ENCODE data around the gene IFI27L1. TPM values are rescaled to one million over a fixed set of nuclear protein-coding genes. Genes with fewer than 3 reads are reported as not detected.

Gene IFI27L1
- total and polyA plus RNA-seq, 2 experiments from 2014 or later, result 9.7 to 28.6 TPM

DNA sequence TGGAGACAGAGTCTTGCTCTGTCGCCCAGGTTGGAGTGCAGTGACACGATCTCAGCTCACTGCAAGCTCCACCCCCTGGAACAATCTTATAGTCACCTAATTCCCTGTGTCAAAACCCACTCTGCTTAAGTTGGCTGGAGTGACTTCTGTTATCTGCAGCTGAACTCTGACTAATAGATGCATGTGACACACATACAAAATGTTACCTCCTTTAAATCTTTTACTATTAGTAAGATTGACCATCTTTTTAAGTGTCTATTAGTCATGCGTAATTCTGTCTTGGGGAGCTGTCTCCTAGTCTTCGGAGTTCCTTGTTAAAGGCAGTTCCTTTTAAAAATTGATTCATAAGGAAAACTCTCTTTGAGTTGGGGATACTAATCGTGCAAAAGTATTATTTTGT, 7.4 kb downstream of the IFI27L1 start (continued):
- no peak for TF ChIP-seq ETS1 (IDR thresholded peaks at IDR 0.05)

DNA sequence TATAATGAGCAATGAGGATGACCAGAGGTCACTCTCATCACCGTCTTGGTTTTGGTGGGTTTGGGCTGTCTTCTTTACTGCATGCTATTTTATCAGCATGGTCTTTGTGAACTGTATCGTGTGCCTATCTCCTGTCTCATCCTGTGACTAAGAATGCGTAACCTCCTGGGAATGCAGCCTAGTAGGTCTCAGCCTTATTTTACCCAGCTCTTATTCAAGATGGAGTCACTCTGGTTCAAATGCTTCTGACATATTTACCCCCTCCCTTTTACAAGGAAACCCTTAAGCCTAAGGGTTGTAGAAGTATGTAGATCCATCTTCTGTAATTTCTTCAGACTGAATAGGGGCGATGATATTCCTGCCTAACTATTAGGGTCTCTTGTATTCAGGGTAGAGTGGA, 8.4 kb downstream of the IFI27L1 start:
- H3K27me3 ChIP-seq (ENCODE audit: insufficient read depth), result no peaks in the 10 kb centered on the region
- no peaks in the 10 kb centered on the region for H3K79me2 ChIP-seq (replicated peaks; ENCODE audit: insufficient read depth)
- H3K4me3 Mint-ChIP-seq, result no peak overlapping the region
- no peaks in the 10 kb centered on the region for H3K9me2 ChIP-seq (ENCODE audit: insufficient read depth)
- TF ChIP-seq EZH2 (IDR thresholded peaks at IDR 0.05; ENCODE audit: low read depth, unreplicated experiment) (no peak), EZH2phosphoT487 (IDR thresholded peaks at IDR 0.05; ENCODE audit: unreplicated experiment) (no peak), NANOG (IDR thresholded peaks at IDR 0.05; ENCODE audit: borderline replicate concordance) (no peak), CREB1 (CRISPR knock-in tag; IDR thresholded peaks at IDR 0.05; ENCODE audit: low read depth) (no peak), JUNB (IDR thresholded peaks at IDR 0.05; ENCODE audit: unreplicated experiment) (no peak), POLR2AphosphoS5 (IDR thresholded peaks at IDR 0.05; ENCODE audit: low read depth) (no peak), ZNF114 (CRISPR knock-in tag; IDR thresholded peaks at IDR 0.05) (no peak)
- TF ChIP-seq, protein P1, sequence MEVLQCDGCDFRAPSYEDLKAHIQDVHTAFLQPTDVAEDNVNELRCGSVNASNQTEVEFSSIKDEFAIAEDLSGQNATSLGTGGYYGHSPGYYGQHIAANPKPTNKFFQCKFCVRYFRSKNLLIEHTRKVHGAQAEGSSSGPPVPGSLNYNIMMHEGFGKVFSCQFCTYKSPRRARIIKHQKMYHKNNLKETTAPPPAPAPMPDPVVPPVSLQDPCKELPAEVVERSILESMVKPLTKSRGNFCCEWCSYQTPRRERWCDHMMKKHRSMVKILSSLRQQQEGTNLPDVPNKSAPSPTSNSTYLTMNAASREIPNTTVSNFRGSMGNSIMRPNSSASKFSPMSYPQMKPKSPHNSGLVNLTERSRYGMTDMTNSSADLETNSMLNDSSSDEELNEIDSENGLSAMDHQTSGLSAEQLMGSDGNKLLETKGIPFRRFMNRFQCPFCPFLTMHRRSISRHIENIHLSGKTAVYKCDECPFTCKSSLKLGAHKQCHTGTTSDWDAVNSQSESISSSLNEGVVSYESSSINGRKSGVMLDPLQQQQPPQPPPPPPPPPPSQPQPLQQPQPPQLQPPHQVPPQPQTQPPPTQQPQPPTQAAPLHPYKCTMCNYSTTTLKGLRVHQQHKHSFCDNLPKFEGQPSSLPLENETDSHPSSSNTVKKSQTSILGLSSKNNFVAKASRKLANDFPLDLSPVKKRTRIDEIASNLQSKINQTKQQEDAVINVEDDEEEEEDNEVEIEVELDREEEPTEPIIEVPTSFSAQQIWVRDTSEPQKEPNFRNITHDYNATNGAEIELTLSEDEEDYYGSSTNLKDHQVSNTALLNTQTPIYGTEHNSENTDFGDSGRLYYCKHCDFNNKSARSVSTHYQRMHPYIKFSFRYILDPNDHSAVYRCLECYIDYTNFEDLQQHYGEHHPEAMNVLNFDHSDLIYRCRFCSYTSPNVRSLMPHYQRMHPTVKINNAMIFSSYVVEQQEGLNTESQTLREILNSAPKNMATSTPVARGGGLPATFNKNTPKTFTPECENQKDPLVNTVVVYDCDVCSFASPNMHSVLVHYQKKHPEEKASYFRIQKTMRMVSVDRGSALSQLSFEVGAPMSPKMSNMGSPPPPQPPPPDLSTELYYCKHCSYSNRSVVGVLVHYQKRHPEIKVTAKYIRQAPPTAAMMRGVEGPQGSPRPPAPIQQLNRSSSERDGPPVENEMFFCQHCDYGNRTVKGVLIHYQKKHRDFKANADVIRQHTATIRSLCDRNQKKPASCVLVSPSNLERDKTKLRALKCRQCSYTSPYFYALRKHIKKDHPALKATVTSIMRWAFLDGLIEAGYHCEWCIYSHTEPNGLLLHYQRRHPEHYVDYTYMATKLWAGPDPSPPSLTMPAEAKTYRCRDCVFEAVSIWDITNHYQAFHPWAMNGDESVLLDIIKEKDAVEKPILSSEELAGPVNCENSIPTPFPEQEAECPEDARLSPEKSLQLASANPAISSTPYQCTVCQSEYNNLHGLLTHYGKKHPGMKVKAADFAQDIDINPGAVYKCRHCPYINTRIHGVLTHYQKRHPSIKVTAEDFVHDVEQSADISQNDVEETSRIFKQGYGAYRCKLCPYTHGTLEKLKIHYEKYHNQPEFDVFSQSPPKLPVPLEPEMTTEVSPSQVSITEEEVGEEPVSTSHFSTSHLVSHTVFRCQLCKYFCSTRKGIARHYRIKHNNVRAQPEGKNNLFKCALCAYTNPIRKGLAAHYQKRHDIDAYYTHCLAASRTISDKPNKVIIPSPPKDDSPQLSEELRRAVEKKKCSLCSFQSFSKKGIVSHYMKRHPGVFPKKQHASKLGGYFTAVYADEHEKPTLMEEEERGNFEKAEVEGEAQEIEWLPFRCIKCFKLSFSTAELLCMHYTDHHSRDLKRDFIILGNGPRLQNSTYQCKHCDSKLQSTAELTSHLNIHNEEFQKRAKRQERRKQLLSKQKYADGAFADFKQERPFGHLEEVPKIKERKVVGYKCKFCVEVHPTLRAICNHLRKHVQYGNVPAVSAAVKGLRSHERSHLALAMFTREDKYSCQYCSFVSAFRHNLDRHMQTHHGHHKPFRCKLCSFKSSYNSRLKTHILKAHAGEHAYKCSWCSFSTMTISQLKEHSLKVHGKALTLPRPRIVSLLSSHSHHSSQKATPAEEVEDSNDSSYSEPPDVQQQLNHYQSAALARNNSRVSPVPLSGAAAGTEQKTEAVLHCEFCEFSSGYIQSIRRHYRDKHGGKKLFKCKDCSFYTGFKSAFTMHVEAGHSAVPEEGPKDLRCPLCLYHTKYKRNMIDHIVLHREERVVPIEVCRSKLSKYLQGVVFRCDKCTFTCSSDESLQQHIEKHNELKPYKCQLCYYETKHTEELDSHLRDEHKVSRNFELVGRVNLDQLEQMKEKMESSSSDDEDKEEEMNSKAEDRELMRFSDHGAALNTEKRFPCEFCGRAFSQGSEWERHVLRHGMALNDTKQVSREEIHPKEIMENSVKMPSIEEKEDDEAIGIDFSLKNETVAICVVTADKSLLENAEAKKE (CRISPR knock-in tag; IDR thresholded peaks at IDR 0.05), result no peak
- TF ChIP-seq, protein P2, sequence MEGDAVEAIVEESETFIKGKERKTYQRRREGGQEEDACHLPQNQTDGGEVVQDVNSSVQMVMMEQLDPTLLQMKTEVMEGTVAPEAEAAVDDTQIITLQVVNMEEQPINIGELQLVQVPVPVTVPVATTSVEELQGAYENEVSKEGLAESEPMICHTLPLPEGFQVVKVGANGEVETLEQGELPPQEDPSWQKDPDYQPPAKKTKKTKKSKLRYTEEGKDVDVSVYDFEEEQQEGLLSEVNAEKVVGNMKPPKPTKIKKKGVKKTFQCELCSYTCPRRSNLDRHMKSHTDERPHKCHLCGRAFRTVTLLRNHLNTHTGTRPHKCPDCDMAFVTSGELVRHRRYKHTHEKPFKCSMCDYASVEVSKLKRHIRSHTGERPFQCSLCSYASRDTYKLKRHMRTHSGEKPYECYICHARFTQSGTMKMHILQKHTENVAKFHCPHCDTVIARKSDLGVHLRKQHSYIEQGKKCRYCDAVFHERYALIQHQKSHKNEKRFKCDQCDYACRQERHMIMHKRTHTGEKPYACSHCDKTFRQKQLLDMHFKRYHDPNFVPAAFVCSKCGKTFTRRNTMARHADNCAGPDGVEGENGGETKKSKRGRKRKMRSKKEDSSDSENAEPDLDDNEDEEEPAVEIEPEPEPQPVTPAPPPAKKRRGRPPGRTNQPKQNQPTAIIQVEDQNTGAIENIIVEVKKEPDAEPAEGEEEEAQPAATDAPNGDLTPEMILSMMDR (conservative IDR thresholded peaks at IDR 0.05; ENCODE audit: low read depth in 2 of 2), result no peak
- no peak overlapping the region for H2AFZ ChIP-seq
- H4K20me1 ChIP-seq (replicated peaks; ENCODE audit: insufficient read depth), result no peaks in the 10 kb centered on the region
- ATAC-seq, result no peak
- H3K4me3 ChIP-seq, result no peak overlapping the region
- H3K4me2 ChIP-seq, result no peak overlapping the region
- no peaks in the 10 kb centered on the region for H3K36me3 Mint-ChIP-seq (ENCODE audit: low read depth)
- no peak overlapping the region for H3K27ac Mint-ChIP-seq
- H3K9me3 Mint-ChIP-seq, result no peaks in the 10 kb centered on the region; the same call in 2 of the 3 replicates
- no peaks in the 10 kb centered on the region for H3K36me3 ChIP-seq (ENCODE audit: insufficient read depth)
- H3K27me3 Mint-ChIP-seq (ENCODE audit: insufficient read depth, low read depth, poor library complexity), result no peaks in the 10 kb centered on the region
- no peaks in the 10 kb centered on the region; the same call in 2 of the 3 replicates for H3K4me1 Mint-ChIP-seq
- H3K27ac ChIP-seq (ENCODE audit: low read depth), result no peak overlapping the region
- no peaks in the 10 kb centered on the region for H3K4me1 ChIP-seq (ENCODE audit: insufficient read depth)
- no peak for DNase-seq (ENCODE audit: low spot score)
- no peaks in the 10 kb centered on the region for H3F3A ChIP-seq (replicated peaks; ENCODE audit: low read depth)

Data from GM23338 (cell line).